Epithelial cell of prostate (primary cell): ENCODE results near the gene TTC6.

Source experiments
- DNase-seq: peaks from one replicate; pipeline ENCODE4 v3.0.0-alpha.2; 2011; ENCODE audit warnings: low read depth, low spot score
- H3K27ac ChIP-seq: fragments of 450-650 bp; 2 replicates; pipeline ENCODE4 v1.5.1; 2017; ENCODE audit warnings: mild to moderate bottlenecking

Gene TTC6

DNA sequence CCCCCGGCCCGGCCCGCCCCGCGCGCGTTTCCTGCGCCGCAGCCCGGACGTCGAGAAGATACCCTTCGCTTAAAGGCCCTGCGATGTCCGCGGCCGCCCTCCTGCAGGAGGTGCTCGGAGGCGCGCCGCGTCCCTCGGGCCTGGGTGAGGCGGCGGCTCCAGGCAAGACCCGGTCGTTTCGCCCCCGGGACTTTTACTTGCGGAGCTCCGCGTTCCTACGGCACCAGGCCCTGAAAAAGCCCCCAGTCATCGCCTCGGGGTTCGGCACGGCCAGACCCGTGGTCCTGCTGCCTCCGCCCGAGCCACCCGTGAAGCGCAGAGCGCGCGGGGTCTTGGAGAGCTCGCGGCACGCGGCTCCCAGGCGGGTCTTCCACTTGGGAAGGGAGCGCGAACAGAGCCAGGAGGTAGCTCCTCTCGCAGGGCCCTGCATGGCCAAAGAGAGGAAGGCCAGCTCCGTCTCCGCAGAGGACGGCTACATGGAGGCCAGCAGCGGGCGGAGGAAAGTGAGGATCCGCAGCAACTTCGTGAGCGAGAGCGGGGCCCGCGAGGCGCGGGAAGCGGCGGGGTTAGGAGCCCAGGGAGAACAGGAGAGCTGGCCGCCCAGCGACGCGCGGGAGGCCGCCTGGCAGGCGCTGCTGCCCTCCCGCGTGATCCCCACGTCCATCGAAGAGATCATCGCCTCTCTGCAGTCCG is 26.9 kb downstream of the TTC6 start:
- H3K27ac ChIP-seq = no peak overlapping the region

DNA sequence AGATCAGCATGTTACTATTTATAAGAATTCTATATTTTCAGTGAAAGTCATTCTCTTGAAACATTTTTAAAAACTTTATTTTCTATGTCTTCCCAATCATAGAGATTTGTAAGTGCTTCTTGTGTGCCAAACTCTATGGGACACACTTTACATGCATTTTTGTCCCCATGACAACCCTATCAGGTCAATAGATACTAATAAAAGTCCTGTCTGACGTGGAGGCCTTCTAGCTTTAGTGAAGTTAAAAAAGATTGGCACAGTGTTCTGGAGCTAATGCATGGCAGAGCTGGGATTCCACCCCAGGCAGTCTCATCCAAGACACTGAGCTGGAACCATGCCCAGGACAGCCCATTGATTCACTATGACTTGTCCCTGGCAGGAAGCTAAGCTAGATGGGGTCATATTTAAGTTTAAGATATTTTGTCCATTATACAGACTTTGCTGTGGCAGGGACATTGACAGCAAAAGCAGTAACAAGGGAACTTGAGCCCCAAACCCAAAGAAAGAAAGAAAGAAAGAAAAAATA is 28.1 kb downstream of the TTC6 start:
- peak overlapping the region; percentile 95 for H3K27ac ChIP-seq
- DNase-seq = peak; percentile 94

More for the DNA sequence above, 26.9 kb downstream of the TTC6 start:
- DNase-seq = no peak

DNA sequence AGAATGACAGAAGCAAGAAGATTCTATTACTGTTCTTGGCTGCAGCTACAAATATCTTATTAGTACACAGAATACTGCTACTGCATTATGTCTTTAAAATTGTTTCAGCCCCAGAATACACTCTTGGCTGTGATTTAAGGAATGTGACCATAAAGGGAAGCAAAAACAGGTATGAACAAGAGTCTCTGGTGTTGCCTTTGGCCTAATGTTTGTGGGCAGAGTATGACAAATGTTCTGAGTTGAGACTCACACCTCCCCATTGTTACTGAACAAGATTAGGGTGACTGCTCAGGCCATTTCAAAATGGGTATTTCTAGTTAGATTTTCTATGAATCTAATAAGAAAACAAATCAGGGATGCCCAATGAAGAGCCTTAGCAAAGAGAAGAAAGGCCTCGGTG is 28.5 kb downstream of the TTC6 start:
- DNase-seq = peak; percentile 83
- peak overlapping the region; percentile 95 for H3K27ac ChIP-seq

DNA sequence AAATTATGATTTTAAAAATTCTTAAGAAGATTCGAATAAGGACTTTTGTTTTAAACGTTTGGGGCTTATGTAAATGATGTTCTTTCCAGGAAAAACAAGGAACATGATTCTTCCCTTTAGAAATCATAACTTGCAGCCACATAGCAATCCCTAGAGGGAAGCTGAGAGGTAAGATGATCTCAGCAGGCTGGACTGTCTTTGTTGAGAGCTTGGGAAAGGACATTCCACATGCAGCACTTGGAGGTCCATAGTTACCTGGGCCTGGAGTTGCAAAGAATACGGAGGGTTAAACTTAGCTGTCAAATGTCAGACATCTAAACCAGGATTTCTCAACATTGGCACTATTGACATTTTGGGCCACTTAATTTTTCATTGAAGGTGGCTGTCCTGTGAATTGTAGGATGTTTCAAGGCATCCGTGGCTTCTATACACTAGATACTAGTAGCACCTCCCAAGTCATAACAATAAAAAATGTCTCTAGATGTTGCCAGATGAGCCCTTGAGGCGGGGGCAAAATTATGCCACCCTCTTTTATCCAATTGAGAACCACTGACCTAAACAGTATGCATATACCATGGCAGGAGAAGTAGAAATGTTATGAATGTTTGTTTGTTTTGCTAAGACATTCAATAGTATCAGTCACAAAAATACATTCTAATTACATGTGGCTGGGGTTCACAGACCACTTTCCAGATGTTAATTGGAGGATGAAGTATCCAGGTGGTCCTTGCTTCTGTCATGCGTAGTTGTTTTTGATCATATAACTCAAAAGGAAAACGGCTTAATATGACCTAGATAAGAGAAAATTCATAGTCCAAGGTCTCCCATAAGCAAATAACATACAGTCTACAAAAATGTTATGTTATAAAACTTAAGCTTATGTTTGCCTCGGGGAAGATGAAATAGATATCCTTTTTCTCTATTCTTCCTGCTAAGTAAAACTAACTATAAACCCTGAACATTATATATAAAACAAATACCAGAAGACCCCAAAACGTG is 30.5 kb downstream of the TTC6 start:
- DNase-seq = no peak
- H3K27ac ChIP-seq = no peak overlapping the region

DNA sequence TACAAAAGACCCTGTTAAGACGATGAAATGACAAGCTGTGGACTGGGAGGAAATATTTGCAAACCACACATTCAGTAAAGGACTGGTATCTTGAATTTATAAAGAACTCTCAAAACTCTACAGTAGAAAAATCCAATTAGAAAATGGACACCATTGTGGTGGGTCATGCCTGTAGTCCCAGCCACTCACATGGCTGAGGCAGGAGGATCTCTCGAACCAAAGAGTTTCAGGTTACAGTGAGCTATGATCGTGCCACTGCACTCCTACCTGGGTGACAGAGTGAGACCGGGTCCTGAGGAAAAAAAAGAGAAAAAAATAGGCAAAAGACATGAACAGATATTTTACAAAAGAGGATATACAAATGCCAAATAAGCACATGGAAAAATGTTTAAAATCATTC is 41.9 kb downstream of the TTC6 start:
- H3K27ac ChIP-seq = no peak overlapping the region
- no peak for DNase-seq

DNA sequence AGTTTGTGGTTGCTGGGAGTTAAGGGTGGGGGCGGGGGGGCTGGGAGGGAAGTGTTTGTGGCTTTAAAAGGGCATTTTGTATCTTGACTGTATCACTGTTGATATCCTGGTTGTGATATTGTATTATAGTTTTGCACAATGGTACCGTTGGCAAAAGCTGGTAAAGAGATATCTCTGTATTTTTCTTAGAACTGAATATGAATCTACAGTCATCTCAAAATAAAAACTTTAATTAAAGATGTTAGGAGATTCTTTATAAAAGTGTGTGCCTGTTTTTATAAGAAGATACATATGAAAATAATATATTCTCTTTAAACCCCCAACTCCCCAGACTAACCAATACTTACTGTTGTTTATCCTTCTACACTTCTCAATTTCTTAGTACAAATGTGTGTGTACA is 43.2 kb downstream of the TTC6 start:
- DNase-seq = no peak
- H3K27ac ChIP-seq = no peak overlapping the region

DNA sequence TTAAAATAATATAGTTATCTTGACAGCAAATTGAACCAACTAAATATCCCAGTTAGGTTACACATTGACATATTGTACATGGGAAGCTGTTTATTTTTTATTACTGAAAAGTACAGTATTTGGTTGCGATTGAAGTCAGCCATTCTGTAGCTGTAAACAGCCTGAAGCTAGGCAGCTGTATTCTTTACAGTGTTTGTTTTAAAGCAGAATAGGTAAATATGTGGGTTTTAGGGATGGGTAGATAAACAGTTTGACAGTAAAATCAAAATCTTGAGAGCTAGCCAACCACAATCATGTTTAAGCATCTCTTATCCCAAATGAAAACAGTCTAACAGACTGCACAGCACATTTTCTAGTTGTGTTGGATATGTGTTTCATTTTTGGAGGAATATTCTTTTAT is 45.7 kb downstream of the TTC6 start:
- H3K27ac ChIP-seq = no peak overlapping the region
- no peak for DNase-seq

DNA sequence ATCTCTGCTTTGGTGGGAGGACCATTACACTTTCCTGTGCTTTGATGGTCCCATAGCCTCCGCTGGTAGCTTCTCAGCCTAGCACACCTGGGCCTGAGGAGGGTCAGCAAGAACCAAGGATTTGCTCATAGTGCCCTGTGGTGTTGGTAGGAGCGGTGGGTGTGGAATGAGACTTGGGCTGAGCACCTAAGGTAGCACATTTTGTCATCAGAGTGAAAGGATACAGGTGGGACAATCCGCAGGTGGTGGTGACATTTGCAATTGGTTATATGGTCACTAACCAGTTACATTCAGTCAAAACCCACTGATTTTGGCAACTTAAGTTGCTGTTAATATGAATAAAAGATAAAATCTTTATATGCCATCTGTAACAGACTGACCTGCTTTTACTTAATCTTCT is 46.7 kb downstream of the TTC6 start:
- no peak for DNase-seq
- H3K27ac ChIP-seq = no peak overlapping the region

DNA sequence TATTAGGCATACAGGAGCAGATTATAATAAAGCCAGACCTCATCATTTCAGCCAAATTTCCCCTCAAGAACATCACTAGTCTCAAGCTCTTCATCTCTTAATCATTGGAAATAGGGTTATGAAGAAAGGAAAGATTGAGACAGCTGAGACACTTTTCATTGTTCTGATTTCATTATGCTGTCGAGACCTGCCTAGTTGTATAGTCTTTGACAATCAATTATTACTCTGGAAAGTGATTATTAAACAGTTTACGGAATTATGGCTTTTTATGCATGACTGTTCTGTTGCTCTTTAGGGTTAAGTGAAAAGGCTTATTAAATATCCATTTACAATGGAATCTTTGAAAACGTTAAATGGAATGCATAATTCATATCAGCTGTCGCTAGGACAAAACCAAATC is 48.3 kb downstream of the TTC6 start:
- DNase-seq = no peak
- no peak overlapping the region for H3K27ac ChIP-seq
